Hepatocyte (in vitro differentiated cells): ENCODE data around the gene PHF2. TPM values are rescaled to one million over a fixed set of nuclear protein-coding genes. Genes with fewer than 3 reads are reported as not detected.

Experiments used
- DNase-seq: peaks from one replicate; pipeline ENCODE4 v3.0.0-alpha.2; 2016; ENCODE audit warnings: low spot score
- H2AFZ ChIP-seq: fragments of 200-600 bp; sonication (generic); 2 replicates; pipeline ENCODE4 v1.6.0; 2016; ENCODE audit warnings: antibody characterized with exemption, mild to moderate bottlenecking
- H3K27ac ChIP-seq: fragments of 200-600 bp; sonication (generic); 2 replicates; pipeline ENCODE4 v1.5.1; 2016; ENCODE audit warnings: mild to moderate bottlenecking
- H3K27me3 ChIP-seq: fragments of 200-600 bp; sonication (generic); 2 replicates; pipeline ENCODE4 v1.6.1; 2016
- H3K36me3 ChIP-seq: fragments of 200-600 bp; sonication (generic); replicated peaks from 2 replicates; pipeline ENCODE4 v1.5.1; 2016; ENCODE audit warnings: low read depth; ENCODE audit not compliant: insufficient read depth
- H3K4me1 ChIP-seq: fragments of 200-600 bp; sonication (generic); 2 replicates; pipeline ENCODE4 v1.5.1; 2016; ENCODE audit warnings: mild to moderate bottlenecking, moderate library complexity; ENCODE audit not compliant: insufficient read depth
- H3K4me2 ChIP-seq: fragments of 200-600 bp; sonication (generic); 2 replicates; pipeline ENCODE4 v1.6.0; 2016
- H3K4me3 ChIP-seq: fragments of 200-600 bp; sonication (generic); 2 replicates; pipeline ENCODE4 v1.5.1; 2016; ENCODE audit warnings: mild to moderate bottlenecking
- H3K79me2 ChIP-seq: fragments of 200-600 bp; sonication (generic); 2 replicates; pipeline ENCODE4 v1.6.0; 2017; ENCODE audit warnings: mild to moderate bottlenecking
- H3K9me2 ChIP-seq: fragments of 200-600 bp; sonication (generic); replicated peaks from 2 replicates; pipeline ENCODE4 v1.6.0; 2017; ENCODE audit warnings: mild to moderate bottlenecking; ENCODE audit not compliant: insufficient read depth
- H3K9me3 ChIP-seq: fragments of 200-600 bp; sonication (generic); 2 replicates; pipeline ENCODE4 v1.5.1; 2016; ENCODE audit warnings: low read depth, mild to moderate bottlenecking
- H4K20me1 ChIP-seq: fragments of 200-600 bp; sonication (generic); 2 replicates; pipeline ENCODE4 v1.6.0; 2016; ENCODE audit warnings: mild to moderate bottlenecking; ENCODE audit not compliant: insufficient read depth, poor library complexity, severe bottlenecking
- CTCF ChIP-seq: fragments of 200-600 bp; sonication (generic); IDR thresholded peaks from 2 replicates; pipeline ENCODE4 v1.5.1; 2016; ENCODE audit warnings: antibody characterized with exemption, mild to moderate bottlenecking; ENCODE audit not compliant: poor library complexity
- EZH2 ChIP-seq: fragments of 200-600 bp; sonication (generic); IDR thresholded peaks from 2 replicates; pipeline ENCODE4 v1.6.1; 2016; ENCODE audit warnings: antibody characterized with exemption, mild to moderate bottlenecking, borderline replicate concordance
- EZH2phosphoT487 ChIP-seq: fragments of 200-600 bp; sonication (generic); IDR thresholded peaks from one replicate; pipeline ENCODE4 v1.6.1; 2018; ENCODE audit warnings: antibody characterized with exemption, mild to moderate bottlenecking, low read depth, moderate library complexity; ENCODE audit not compliant: unreplicated experiment, severe bottlenecking
- WGBS: methylation state at CpG from one replicate; pipeline ENCODE4 v1.1.6; 2016; ENCODE audit warnings: low lambda C conversion rate; ENCODE audit errors: missing lambda C conversion rate; 5-methylcytosine and 5-hydroxymethylcytosine counted together
- polyA plus RNA-seq: library from polyadenylated mRNA; unstranded; fragments of >200 nt; fragmentation: Nextera tagmentation; extraction: Ambion mirVana; gene quantifications from 2 replicates; pipeline ENCODE4 v1.2.1, GENCODE V29; 2016
- total RNA-seq: library from RNA; depleted of rRNA; stranded (reverse); fragments of >200 nt; gene quantifications from 2 replicates; pipeline ENCODE4 v1.2.3, GENCODE V29; 2014

Gene PHF2
- total and polyA plus RNA-seq, 2 experiments from 2014 or later: 10.5 to 19.8 TPM

GRCh38 chr9:93667627-93668026, 91.2 kb downstream of the PHF2 start:
- no peaks in the 10 kb centered on the region for H3K79me2 ChIP-seq
- H3K27me3 ChIP-seq: no peaks in the 10 kb centered on the region
- H3K4me3 ChIP-seq: no peak overlapping the region
- 73% methylated on average over 4 of the region's 4 CpGs for WGBS
- TF ChIP-seq CTCF (no peak), EZH2 (no peak), EZH2phosphoT487 (no peak)
- no peak overlapping the region for H3K4me2 ChIP-seq
- H3K9me2 ChIP-seq: no peaks in the 10 kb centered on the region
- no peak overlapping the region for H2AFZ ChIP-seq
- H3K9me3 ChIP-seq: no peaks in the 10 kb centered on the region
- H3K4me1 ChIP-seq: no peaks in the 10 kb centered on the region
- no peak overlapping the region for H3K27ac ChIP-seq
- DNase-seq: no peak
- H3K36me3 ChIP-seq: no peaks in the 10 kb centered on the region
- no peaks in the 10 kb centered on the region for H4K20me1 ChIP-seq

- Histone ChIP-seq H3K79me2 (no peaks in the 10 kb centered on the region), H3K27ac (no peak overlapping the region), H4K20me1 (no peaks in the 10 kb centered on the region), H3K4me1 (no peaks in the 10 kb centered on the region), H3K27me3 (no peaks in the 10 kb centered on the region), H2AFZ (no peak overlapping the region), H3K9me3 (no peaks in the 10 kb centered on the region), H3K9me2 (no peaks in the 10 kb centered on the region), H3K36me3 (no peaks in the 10 kb centered on the region), H3K4me3 (no peak overlapping the region), H3K4me2 (no peak overlapping the region)
- no peak for DNase-seq
- TF ChIP-seq CTCF: no peak
- no peak for TF ChIP-seq EZH2phosphoT487
- no peak for TF ChIP-seq EZH2
- WGBS: 84% methylated on average over 12 of the region's 12 CpGs
These were observed 92.0 kb downstream of the PHF2 start for GRCh38 chr9:93668261-93668871.

GRCh38 chr9:93669116-93669957, 93.0 kb downstream of the PHF2 start:
- whole genome bisulfite sequencing: 92% methylated on average over 15 of the region's 15 CpGs
- no peak overlapping the region for H3K27ac ChIP-seq
- no peaks in the 10 kb centered on the region for H4K20me1 ChIP-seq
- no peaks in the 10 kb centered on the region for H3K79me2 ChIP-seq
- no peaks in the 10 kb centered on the region for H3K4me1 ChIP-seq
- H2AFZ ChIP-seq: no peak overlapping the region
- H3K9me3 ChIP-seq: no peaks in the 10 kb centered on the region
- no peak overlapping the region for H3K4me2 ChIP-seq
- DNase-seq: no peak
- TF ChIP-seq CTCF (no peak), EZH2phosphoT487 (no peak)
- H3K36me3 ChIP-seq: no peaks in the 10 kb centered on the region
- no peak overlapping the region for H3K4me3 ChIP-seq
- no peaks in the 10 kb centered on the region for H3K27me3 ChIP-seq
- H3K9me2 ChIP-seq: no peaks in the 10 kb centered on the region
